Measurements from ENCODE around the gene BCAM.
"Not testable (repeated sequence)": the region's sequence is repeated elsewhere in the genome, so short reads cannot be mapped to it uniquely, and the experiment has no call there.

BCAM gene

DNA sequence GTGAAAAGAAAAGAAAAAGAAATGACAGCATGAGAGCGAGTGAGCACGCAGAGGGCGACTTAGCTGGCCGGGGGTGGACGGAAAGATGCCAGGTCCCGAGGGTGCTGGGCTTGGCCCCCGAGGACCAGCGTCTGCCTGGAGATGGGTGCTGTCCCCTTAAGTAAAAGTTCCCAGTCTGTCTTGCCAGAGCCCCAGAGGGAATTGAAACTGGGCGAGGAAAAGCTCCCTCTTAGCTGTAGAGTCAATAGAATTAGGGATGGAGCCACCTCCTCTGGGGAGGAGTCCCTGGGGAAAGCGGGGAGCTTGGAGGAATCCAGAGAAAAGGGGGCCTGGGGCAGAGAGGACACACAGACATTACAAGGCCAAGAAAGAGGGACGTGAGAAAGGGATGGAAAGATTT, 13.3 kb downstream of the BCAM start:
- Mint-ChIP-seq H3K9me3 (no peaks in the 10 kb centered on the region), H3K27ac (peak overlapping the region in 2 of 3 experiments; percentile 53 to 78), H3K4me1 (peaks cover 32% of the 10 kb centered on the region), H3K4me3 (no peak overlapping the region), H3K36me3 (ENCODE audit: low read depth) (peaks cover 4% of the 10 kb centered on the region), H3K27me3 (ENCODE audit: low read depth) (peaks cover 25% of the 10 kb centered on the region)
- TF ChIP-seq, protein P1, sequence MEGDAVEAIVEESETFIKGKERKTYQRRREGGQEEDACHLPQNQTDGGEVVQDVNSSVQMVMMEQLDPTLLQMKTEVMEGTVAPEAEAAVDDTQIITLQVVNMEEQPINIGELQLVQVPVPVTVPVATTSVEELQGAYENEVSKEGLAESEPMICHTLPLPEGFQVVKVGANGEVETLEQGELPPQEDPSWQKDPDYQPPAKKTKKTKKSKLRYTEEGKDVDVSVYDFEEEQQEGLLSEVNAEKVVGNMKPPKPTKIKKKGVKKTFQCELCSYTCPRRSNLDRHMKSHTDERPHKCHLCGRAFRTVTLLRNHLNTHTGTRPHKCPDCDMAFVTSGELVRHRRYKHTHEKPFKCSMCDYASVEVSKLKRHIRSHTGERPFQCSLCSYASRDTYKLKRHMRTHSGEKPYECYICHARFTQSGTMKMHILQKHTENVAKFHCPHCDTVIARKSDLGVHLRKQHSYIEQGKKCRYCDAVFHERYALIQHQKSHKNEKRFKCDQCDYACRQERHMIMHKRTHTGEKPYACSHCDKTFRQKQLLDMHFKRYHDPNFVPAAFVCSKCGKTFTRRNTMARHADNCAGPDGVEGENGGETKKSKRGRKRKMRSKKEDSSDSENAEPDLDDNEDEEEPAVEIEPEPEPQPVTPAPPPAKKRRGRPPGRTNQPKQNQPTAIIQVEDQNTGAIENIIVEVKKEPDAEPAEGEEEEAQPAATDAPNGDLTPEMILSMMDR (IDR thresholded peaks at IDR 0.05; ENCODE audit: unreplicated experiment in 3 of 3) = no peak

DNA sequence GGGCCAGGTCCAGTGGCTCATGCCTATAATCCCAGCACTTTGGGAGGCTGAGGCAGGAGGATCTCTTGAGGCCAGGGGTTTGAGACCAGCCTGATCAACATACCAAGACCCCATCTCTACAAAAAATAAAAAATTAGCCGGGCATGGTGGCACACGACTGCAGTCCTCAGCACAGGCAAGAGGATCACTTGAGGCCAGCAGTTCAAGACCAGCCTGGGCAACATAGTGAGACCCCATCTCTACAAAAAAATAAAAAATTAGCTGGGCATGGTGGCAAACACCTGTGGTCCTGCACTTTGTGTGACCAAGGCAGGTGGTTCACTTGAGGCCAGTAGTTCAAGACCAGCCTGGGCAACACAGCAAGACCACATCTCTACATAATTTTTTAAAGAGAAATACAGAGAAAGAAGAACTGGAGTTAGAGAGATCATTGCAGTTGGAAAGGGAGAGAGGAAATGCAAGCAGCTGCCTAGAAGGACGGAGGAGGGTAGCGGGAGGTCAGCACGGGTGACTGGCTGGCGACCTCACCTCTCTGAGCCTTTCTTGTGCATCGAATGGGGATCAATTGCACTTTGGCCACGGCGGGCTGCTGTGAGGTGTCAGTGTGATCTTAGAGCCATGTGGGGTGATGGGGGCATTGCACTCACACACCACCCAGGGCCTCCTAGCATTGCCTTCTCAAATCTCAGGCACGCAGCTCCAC, 13.9 kb downstream of the BCAM start:
- peak overlapping the region; percentile 27 to 78 (median 53) for H3K27ac Mint-ChIP-seq
- H3K4me3 Mint-ChIP-seq = no peak overlapping the region
- H3K4me1 Mint-ChIP-seq = peaks cover 32% of the 10 kb centered on the region
- peaks cover 22% of the 10 kb centered on the region for H3K27me3 Mint-ChIP-seq (ENCODE audit: low read depth)
- H3K36me3 Mint-ChIP-seq (ENCODE audit: low read depth) = peaks cover 4% of the 10 kb centered on the region
- no peaks in the 10 kb centered on the region for H3K9me3 Mint-ChIP-seq
- TF ChIP-seq, protein P1 (IDR thresholded peaks at IDR 0.05; ENCODE audit: unreplicated experiment in 3 of 3) = no peak

DNA sequence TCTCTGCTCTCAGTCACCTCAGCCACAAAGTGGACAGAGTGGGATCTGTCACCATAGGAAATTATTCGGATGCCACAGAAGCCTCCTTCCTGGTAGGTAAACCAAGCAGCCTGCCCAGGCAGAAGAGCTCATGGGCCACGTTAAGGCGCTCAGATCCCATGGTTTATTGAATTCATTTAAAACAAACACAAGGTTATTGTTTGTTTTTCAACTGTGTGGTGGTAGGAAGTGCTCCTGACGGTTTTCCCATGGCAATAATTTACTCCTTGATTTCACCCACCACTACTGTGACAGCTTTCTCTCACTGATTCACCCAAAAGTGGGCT, 14.4 kb downstream of the BCAM start:
- TF ChIP-seq, protein P1 (IDR thresholded peaks at IDR 0.05; ENCODE audit: unreplicated experiment in 3 of 3) = no peak
- Mint-ChIP-seq H3K4me1 (peaks cover 27% of the 10 kb centered on the region), H3K27me3 (ENCODE audit: low read depth) (peaks cover 22% of the 10 kb centered on the region), H3K9me3 (no peaks in the 10 kb centered on the region), H3K36me3 (ENCODE audit: low read depth) (no peaks in the 10 kb centered on the region), H3K27ac (peak overlapping the region in 1 of 3 experiments; percentile 27), H3K4me3 (no peak overlapping the region)

DNA sequence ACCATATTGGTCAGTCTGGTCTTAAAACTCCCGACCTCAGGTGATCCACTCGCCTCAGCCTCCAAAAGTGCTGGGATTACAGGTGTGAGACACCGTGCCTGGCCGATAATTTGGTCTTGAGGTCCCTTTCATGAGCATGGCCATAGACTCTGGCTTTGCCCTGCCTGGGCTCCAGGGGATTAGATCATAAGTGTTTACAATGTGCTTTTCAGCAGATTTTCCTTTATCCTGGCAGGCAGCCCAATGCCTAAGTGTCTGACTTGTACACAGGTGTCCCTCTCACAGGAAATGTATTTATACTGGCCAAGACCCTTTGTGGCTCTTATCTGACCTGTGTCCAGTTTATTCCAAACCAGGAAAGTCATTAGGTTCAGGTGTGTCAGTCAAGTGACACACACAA, 15.9 kb downstream of the BCAM start:
- no peaks in the 10 kb centered on the region for H3K36me3 Mint-ChIP-seq (ENCODE audit: low read depth)
- peaks cover 22% of the 10 kb centered on the region for H3K27me3 Mint-ChIP-seq (ENCODE audit: low read depth)
- H3K4me3 Mint-ChIP-seq = no peak overlapping the region
- no peaks in the 10 kb centered on the region for H3K9me3 Mint-ChIP-seq
- no peak overlapping the region for H3K27ac Mint-ChIP-seq
- peaks cover 22% of the 10 kb centered on the region for H3K4me1 Mint-ChIP-seq
- TF ChIP-seq, protein P1 (IDR thresholded peaks at IDR 0.05; ENCODE audit: unreplicated experiment in 3 of 3) = no peak

DNA sequence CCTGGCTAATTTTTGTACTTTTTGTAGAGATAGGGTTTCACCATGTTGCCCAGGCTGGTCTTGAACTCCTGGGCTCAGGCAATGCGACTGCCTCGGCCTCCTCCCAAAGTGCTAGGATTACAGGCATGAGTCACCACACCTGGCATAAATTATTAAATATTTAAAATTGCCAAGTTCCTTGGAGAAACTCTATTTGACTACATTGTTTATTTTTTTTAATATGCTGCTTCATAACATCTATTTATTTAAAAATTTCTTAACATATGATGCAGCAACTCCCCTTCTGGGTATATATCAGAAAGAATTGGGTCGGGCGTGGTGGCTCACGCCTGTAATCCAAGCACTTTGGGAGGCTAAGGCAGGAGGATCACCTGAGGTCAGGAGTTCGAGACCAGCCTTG, 24.0 kb downstream of the BCAM start:
- H3K4me1 Mint-ChIP-seq; H3K27ac Mint-ChIP-seq; H3K36me3 Mint-ChIP-seq (ENCODE audit: low read depth); H3K9me3 Mint-ChIP-seq; H3K27me3 Mint-ChIP-seq (ENCODE audit: low read depth); H3K4me3 Mint-ChIP-seq: not testable (repeated sequence)

DNA sequence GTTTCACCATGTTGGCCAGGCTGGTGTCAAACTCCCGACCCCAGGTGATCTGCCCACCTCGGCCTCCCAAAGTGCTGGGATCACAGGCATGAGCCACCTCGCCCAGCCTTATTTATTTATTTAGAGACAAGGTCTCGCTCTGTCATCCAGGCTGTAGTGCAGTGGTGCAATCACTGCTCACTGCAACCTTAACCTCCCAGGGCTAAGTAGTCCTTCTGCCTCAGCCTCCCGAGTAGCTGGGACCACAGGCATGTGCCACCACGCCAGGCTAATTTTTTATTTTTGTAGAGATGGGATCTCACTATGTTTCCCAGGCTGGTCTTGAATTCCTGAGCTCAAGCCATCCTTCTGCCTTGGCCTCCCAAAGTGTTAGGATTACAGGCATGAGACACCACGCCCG, 25.5 kb downstream of the BCAM start:
- H3K4me3 Mint-ChIP-seq; H3K4me1 Mint-ChIP-seq; H3K36me3 Mint-ChIP-seq (ENCODE audit: low read depth); H3K9me3 Mint-ChIP-seq; H3K27me3 Mint-ChIP-seq (ENCODE audit: low read depth); H3K27ac Mint-ChIP-seq: not testable (repeated sequence)

DNA sequence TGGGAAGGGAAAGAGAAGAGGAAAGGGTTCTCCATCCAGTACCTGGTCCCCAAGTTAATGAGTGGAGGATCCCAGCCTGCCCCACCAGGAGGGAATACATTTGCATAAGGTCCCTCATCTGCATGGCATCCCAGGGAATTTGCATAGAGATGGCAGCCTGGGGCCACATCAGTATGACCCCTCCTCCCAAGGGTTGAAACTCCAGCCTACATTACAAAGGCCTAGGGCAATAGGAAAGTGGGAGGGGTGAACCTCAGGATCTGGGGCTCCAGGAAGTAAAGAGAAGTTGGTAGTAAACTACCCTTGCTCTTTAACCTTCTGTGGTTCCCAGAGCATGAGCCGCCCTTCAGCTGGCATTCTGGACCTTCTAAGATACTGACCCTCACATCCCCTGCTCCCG, 30.4 kb downstream of the BCAM start:
- H3K36me3 Mint-ChIP-seq (ENCODE audit: low read depth) = no peaks in the 10 kb centered on the region
- H3K4me3 Mint-ChIP-seq = no peak overlapping the region
- TF ChIP-seq, protein P1 (IDR thresholded peaks at IDR 0.05; ENCODE audit: unreplicated experiment in 3 of 3) = no peak
- no peak overlapping the region for H3K27ac Mint-ChIP-seq
- no peaks in the 10 kb centered on the region for H3K27me3 Mint-ChIP-seq (ENCODE audit: low read depth)
- no peaks in the 10 kb centered on the region for H3K4me1 Mint-ChIP-seq
- H3K9me3 Mint-ChIP-seq = no peaks in the 10 kb centered on the region

Measured in nephron (organoid).